AG09319 (cell line): ENCODE measurements around the gene CCBE1.

ENCODE experiments used
- DNase-seq: peaks from one replicate; pipeline ENCODE4 v3.0.0-alpha.2; 2010; ENCODE audit warnings: low read depth; ENCODE audit errors: extremely low read depth
- TF ChIP-seq, protein P1 (sequence below): IDR thresholded peaks from 2 replicates; pipeline ENCODE4 v1.5.1; 2011; ENCODE audit warnings: low read depth, mild to moderate bottlenecking, inconsistent platforms, low read length, moderate library complexity

Gene CCBE1

DNA sequence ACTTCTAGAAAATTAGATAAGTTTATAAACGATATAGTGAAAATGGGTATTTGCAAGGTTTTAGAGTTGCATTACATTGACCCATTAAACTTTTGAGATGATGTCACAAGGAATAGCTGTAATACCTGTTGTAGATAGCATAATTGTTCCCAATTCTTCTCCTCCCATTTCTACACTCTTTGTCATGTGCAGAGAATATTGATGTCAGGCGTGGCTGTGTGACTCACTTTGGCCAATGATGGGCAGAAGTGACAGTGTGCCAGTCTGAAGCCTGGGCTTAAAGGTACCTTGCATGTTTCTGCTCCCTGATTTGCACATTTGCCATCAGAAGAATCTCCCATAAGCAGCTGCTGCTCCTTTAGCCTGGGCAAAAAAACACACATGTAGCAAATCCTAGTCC is 26.9 kb upstream of the CCBE1 start:
- no peak for DNase-seq
- TF ChIP-seq, protein P1, sequence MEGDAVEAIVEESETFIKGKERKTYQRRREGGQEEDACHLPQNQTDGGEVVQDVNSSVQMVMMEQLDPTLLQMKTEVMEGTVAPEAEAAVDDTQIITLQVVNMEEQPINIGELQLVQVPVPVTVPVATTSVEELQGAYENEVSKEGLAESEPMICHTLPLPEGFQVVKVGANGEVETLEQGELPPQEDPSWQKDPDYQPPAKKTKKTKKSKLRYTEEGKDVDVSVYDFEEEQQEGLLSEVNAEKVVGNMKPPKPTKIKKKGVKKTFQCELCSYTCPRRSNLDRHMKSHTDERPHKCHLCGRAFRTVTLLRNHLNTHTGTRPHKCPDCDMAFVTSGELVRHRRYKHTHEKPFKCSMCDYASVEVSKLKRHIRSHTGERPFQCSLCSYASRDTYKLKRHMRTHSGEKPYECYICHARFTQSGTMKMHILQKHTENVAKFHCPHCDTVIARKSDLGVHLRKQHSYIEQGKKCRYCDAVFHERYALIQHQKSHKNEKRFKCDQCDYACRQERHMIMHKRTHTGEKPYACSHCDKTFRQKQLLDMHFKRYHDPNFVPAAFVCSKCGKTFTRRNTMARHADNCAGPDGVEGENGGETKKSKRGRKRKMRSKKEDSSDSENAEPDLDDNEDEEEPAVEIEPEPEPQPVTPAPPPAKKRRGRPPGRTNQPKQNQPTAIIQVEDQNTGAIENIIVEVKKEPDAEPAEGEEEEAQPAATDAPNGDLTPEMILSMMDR = no peak

DNA sequence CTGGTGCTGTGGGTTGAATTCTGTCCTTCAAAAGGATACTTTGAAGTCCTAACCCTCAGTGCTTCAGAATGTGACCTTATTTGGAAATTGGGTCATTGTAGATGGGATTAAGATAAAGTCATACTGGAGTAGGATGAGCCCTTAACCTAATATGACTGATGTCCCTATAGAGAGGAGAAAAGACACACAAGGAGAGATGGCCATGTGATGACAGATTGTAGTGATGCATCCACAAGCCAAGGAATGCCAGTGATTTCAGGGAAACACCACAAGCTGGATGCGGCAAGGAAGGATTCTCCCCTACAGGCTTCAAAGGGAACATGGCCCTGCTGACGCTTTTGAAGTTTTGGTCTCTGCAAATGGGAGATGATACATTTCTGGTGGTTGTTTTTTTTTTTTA is 24.7 kb upstream of the CCBE1 start:
- DNase-seq = no peak
- TF ChIP-seq, protein P1 = no peak

DNA sequence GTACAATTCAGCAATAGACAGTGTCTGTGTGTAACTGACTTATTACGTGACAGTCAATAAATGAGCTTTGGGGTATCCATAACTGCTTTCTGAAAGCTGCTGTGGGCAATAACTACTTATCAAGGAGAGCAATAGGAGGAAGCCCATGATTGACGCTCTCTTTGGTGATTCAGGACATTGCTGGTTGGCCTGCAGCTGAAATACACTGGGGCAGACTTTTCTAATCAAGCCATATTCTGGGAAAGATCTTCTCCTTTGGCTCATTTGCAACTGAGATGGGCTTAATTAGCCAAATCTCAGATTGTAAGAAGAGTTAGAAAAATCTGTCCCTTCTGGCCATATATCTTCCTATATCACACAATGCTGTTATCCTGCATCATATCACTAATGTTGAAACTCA is 24.0 kb upstream of the CCBE1 start:
- TF ChIP-seq, protein P1 = no peak

DNA sequence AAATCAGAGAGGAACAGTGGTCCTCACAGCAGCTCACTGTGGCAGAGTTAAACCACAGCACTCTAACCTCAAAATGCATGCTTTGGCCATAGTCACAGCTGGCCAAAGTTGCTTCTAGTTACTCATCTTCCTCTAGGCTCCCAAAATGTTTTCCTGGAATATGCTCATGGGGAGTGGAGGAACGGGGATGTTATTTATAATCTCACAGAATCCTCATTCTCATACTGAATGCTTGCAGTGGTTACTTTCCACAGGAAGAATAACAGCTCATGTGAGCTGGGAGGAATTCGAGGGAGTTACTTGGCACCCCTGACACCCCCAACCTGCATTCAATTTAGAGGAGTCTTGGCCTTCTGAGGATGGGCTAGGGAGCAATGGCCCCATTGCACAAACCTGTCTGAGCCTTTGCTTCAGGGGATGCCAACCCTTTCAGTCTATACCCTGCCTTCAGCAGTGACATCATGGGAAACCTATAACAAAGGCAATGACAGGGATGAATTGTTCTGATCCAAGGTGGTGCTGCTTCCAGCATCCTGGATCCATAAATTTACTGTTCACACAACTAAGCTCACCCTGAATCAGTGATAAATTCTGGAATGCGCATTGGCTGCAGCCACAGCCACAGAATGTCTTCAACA is 22.4 kb upstream of the CCBE1 start:
- no peak for DNase-seq
- TF ChIP-seq, protein P1 = no peak

More for the DNA sequence above, 24.0 kb upstream of the CCBE1 start:
- no peak for DNase-seq

DNA sequence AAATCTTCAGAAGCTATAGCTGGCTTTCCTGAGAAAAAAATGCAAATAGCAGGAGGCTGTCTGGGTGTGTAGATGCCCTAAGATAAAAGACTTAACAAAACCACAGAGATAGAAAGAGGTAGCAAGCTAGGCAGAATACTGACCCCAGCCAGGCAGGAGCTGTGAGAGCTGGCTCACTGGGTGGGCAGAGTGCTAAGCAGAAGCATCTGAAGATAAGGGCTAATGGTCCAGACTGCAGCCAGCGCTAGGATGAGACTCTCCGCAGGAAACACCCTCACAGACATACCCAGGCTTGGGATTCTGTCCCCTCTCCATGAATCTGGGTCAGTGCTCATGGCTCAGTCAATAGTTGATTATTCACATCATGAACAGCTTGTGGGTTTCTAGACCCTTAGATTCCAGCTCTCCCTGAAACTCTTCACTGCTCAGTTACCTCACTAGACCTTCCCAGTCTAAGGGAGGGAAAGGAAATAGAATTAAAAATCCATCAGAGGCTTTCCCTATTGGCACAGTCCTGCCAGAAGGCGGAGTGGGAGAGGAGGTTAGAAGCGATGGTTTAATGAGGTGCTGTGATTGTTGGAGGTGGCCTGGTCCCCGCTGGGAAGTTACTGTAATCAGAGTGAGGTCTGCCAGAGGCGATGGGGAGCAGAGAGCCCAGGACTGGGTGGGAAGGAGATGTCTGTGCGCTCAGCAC is 21.4 kb upstream of the CCBE1 start:
- DNase-seq = no peak
- TF ChIP-seq, protein P1 = no peak

DNA sequence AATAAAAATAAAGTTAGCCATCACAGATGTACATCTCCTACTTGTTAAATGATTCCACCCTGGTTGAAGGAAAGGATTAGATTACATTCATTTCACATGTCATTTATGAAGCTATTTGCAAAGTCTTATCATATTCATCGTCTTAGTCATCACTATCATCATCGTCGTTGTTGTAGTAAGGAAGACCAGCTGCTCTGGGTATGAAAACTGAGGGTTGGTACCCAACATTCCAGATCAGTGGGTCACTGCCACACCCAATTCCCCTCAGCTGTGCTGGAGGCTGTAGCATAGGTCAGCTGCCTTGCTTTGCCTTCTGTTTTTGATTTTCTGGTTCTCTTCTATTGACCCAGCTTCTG is 20.9 kb upstream of the CCBE1 start:
- TF ChIP-seq, protein P1 = no peak
- peak; percentile 82 for DNase-seq

DNA sequence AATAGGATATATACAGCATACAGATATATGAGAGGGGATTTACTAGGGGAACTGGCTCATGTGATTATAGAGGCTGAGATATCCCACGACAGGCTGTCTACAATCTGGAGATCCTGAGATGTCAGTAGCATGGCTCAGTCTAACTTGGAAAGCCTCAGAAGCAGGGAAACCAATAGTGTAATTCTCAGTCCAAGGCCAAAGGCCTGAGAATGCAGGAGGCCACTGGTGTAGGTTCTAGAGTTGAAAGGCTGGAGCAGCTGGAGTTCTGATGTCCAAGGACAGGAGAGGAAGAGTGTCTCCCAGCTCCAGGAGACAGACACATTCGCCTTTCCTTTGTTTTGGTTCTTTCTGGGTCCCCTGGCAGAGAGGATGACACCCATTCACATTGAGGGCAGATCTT is 20.1 kb upstream of the CCBE1 start:
- TF ChIP-seq, protein P1 = no peak

More for the DNA sequence above, 20.1 kb upstream of the CCBE1 start:
- no peak for DNase-seq
